CD4-positive, alpha-beta T cell treated with Interleukin-17A for 4 hours (primary cell): ENCODE measurements around the gene DCK.

Experiments
- DNase-seq: peaks from one replicate; pipeline ENCODE4 v3.0.0-alpha.2; 2020; ENCODE audit warnings: mixed read lengths

Gene DCK

GRCh38 chr4:71065991-71066510 lies 72.6 kb downstream of the DCK start:
- no peak for DNase-seq

- no peak for DNase-seq
Observed at GRCh38 chr4:71066737-71067716, 73.6 kb downstream of the DCK start.

GRCh38 chr4:71069063-71069462 lies 75.6 kb downstream of the DCK start:
- DNase-seq: no peak

GRCh38 chr4:71070015-71070414 lies 76.6 kb downstream of the DCK start:
- no peak for DNase-seq

GRCh38 chr4:71074452-71075299 lies 81.2 kb downstream of the DCK start:
- DNase-seq: no peak
